Measurements from ENCODE around the gene XRCC3.

XRCC3 gene

DNA sequence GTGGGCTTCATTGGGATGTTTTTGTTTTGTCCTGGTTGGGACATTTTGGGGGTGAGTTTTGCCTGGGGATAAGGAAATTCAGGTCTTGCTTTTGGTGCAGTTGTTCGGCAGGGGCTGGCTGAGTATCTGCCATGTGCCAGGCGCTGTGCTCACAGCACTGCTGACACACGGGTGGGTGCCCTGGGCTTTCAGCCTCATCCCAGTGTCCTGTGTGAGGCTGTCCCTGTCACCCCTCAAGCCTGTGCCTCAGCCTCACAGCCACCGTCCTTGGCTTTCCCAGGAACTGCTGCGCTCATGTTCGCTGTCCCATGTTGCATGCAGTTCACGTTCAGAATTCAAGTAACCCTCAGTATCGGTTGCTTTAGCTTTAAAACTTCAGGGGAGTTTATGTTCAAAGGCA, 24.9 kb downstream of the XRCC3 start:
- DNase-seq: no peak

- DNase-seq: no peak
Measured at GRCh38 chr14:103688906-103689902, 26.0 kb downstream of the XRCC3 start.

GRCh38 chr14:103688441-103688840, 26.8 kb downstream of the XRCC3 start:
- no peak for DNase-seq

- no peak for DNase-seq
Measured at GRCh38 chr14:103687712-103688111, 27.5 kb downstream of the XRCC3 start.

- no peak for DNase-seq
Measured at GRCh38 chr14:103686831-103687485, 28.3 kb downstream of the XRCC3 start.

DNA sequence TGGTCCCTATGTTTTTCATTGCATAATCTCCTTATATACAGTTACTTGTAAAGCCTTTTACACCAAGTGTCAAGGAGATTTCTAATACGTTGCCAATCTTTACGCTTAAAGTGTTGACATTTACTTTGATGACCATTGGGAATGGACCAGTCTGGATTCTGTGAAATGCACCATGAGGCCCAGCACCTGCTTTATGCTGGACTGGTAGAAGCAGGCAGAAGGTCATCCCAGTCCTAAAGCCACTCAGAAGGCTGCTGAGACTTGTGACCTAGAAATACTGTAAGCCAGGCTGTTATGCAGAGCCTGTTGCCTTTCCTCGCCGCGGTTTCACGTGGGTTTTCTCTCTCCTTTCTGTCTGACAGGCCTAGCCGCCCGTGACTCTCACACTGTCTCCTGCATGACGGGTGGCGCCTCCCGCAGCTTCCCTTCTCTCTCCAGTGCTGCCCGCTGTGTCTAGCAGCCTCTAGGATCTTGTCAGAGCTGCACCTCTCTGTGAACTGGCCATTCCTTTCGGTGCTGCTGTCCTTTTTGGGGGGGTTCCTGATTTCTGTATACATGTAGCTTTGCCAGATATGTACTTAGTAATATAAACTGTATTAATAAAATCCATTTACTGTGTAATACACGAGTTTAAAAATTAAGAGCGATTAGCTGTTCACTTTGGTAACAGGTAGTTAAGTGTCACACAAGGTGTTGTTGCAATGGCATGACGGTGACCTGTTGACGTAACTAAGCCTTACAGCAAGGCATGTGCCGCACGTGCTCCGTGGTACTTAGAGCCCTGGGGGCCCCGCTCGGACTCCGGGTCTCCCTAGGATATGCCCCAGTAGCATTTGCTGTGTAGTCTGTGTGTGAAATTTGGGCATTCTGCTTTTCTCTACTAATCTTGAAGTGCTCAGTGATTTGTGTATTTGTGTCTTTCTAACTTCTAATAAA, 29.7 kb downstream of the XRCC3 start:
- no peak for DNase-seq

DNA sequence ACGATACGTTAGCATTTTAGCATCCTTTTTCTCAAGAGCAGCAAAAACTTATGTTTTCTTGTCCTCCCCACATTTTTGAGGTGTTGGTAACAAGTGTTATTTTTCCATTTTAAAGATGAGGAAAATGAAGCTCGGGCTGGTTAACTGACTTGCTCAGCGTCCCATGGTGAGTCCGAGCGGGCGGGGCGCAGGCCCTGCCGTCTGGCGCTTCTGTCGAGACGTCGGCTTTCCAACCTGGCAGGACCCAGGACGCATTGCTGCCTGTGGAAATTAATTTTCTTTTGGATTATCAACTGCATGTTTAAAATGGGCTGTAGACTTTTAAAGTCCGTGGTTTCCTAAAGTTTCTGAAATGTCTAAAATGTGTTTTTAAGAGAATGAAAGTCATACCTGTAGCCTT, 30.4 kb downstream of the XRCC3 start:
- no peak for DNase-seq

- DNase-seq: no peak
Measured at GRCh38 chr14:103684471-103684870, 30.8 kb downstream of the XRCC3 start.

DNA sequence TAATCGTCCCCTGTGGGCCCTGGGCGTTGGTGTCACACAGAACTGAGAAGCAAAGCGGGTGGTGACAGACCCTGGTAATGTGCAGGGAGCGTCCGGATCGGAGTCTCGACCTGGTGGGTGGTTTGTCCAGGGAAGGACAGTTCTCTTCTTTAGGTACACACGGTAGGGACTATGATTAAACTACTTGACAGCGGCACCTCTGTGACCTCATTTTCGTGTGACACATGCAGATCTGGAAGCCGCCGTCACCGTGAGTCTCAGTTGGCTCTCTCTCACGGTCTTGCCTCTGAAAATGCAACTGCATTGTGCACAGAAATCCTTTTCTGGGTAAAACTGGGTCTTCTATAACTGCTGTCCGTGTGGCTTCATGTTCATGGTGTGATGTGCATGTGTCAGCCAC, 32.1 kb downstream of the XRCC3 start:
- DNase-seq: no peak

GRCh38 chr14:103680491-103681231, 34.6 kb downstream of the XRCC3 start:
- DNase-seq: no peak

- peak; percentile 37 for DNase-seq
Measured at GRCh38 chr14:103679351-103679750, 35.9 kb downstream of the XRCC3 start.

DNA sequence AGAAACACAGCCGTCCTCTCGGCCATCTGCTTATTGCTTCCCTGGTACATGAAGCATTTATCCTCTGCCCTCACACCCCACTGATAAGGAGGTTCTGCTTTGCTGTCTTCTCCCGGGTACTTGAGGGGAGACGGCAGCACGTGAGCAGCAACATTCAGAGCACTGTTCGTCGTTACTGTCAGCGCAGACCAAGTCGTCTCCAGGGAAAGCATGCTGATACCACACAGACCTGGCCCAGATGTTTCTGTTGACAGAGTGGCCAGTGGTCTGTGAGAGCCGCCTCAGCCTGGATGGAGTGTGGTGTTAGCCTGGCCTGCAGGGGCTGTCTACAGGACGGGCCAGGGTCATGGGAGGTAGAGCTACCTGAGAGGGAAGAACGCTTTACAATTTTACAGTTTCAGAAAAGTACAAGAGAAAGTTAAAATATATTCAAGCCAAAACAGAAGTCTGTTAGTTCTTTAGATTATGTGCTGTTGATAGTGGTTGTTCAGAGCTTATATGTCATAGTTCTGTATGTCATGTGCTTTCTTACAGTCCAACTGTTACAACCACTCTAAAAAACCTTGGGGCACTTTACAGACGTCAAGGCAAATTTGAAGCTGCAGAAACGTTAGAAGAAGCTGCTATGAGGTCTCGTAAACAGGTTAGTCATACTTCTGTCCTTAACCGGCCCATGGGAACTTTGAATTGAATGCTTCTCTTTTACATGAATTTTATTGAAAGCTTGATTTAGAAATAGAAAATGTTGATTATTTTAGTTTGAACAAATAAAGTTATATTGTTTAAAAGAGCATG, 38.2 kb downstream of the XRCC3 start:
- no peak for DNase-seq

DNA sequence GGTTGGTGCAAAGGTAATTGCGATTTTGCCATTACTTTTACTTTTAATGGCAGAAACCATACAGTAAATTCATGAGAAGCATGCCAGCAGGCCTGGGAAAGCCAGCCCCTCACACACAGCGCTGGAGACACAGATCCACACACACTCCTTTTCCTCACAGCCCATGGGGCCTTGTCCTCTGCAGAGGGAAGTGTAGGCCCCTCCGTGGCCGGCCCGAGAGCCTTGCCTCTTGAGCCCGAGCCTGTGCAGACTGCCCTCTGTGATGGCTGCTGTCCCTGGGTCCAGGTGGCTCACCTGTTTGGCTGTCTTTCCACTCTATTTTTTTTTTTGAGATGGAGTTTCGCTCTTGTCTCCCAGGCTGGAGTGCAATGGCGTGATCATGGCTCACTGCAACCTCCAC, 39.3 kb downstream of the XRCC3 start:
- DNase-seq: no peak

- no peak for DNase-seq
Measured at GRCh38 chr14:103671911-103672310, 43.3 kb downstream of the XRCC3 start.

DNA sequence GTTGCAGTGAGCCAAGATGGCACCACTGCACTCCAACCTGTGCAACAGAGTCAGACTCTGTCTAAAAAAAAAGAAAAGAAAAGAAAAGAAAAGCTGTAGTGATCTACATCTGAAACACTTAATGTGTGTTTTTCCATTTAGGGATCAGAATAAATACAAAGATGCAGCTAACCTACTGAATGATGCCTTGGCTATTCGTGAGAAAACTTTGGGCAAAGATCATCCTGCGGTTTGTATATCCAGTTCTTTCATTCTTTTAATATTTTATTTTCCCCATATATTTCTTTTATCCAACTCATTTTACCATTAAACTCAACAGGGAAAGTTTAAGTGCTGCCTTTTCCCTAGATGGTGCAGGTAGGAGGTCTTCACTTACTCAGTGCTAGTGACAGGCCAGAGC, 45.9 kb downstream of the XRCC3 start:
- no peak for DNase-seq

GRCh38 chr14:103668117-103668516, 47.1 kb downstream of the XRCC3 start:
- DNase-seq: no peak

GRCh38 chr14:103667671-103668070, 47.6 kb downstream of the XRCC3 start:
- no peak for DNase-seq

GRCh38 chr14:103663506-103663905, 51.7 kb downstream of the XRCC3 start:
- DNase-seq: no peak

DNA sequence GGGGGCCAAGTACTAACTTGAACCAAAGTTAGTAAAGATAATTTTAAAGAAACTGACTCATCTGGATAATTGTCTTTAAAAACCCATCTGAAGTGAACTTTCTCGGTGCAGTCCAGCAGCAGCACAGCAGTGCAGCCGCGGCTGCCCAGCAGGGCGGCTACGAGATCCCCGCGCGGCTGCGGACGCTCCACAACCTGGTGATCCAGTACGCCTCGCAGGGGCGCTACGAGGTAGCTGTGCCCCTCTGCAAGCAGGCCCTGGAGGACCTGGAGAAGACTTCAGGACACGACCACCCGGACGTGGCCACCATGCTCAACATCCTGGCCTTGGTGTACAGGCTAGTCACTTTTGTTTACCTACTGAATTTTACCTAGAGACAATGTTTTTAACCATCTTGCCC, 52.7 kb downstream of the XRCC3 start:
- no peak for DNase-seq

DNA sequence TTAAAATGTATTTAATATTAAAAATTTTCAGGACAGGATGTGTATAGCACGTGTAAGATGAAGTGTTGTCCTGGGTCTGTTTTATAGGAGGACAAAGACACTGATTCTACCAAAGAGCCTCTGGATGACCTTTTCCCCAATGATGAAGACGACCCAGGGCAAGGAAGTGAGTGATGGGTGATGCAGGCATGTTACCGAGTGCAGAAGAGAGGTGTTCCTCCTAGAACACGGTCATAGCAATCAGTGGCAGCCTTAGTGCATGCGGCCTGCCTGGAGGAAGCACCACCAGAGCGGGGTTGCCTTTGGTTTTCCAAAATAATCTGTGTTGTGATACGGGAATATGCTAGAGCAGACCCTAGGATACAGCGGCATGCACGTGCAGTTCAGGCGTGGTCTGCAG, 53.2 kb downstream of the XRCC3 start:
- no peak for DNase-seq

- no peak for DNase-seq
Measured at GRCh38 chr14:103659631-103660030, 55.6 kb downstream of the XRCC3 start.

DNA sequence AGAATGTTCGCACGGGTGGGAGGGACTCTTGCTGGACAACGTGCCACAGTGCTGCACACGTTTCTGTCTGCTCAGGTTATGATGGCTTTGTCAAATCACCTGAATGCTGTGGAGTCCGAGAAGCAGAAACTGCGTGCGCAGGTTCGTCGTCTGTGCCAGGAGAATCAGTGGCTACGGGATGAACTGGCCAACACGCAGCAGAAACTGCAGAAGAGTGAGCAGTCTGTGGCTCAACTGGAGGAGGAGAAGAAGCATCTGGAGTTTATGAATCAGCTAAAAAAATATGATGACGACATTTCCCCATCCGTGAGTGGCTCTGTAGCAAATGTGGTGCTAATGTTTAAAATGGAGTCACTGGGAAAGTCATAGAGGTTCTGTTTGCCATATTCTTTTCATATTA, 57.8 kb downstream of the XRCC3 start:
- DNase-seq: no peak
